ENCODE results near the gene TGIF1. TPM values are rescaled to one million over a fixed set of nuclear protein-coding genes. Genes with fewer than 3 reads are reported as not detected.
A peak's percentile ranks its signal among the peaks of the same experiment; 100 is the strongest.

The TGIF1 gene
- total and polyA plus RNA-seq, 9 of the 15 experiments (the other 6 are each of a cell fraction or from before 2014, with no cell fraction given), result 16.1 to 77.7 (median 44.6) TPM

DNA sequence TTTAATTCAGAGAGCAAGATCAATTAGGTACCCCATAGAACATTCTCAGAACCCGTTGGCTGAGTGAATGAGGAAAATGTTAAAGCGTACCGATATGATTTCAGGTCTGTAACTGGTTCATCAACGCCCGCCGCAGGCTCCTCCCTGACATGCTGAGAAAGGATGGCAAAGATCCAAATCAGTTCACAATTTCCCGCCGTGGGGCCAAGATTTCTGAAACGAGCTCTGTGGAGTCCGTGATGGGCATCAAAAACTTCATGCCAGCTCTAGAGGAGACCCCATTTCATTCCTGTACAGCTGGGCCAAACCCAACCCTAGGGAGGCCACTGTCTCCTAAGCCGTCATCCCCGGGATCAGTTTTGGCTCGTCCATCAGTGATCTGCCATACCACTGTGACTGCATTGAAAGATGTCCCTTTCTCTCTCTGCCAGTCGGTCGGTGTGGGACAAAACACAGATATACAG lies 7.3 kb downstream of the TGIF1 start:
- in situ Hi-C loops (cut with MboI), result loop anchor here (10.0 kb wide), 1 partner anchor 522 kb away; no protein-coding TSS in a partner anchor
- H3K79me2 ChIP-seq (ENCODE audit: control insufficient read depth, insufficient read depth, low read length), result peaks cover 71% of the 10 kb centered on the region
- H3K36me3 ChIP-seq (ENCODE audit: control insufficient read depth, insufficient read depth, low read length), result peaks cover 58% of the 10 kb centered on the region
- H3K9me1 ChIP-seq (ENCODE audit: control insufficient read depth, insufficient read depth, low read length), result no peaks in the 10 kb centered on the region
- POLR2A ChIA-PET, result interaction anchor here (0.8 to 3.5 kb wide), 6 partner anchors 10 to 209 kb away, joined by 3 to 13 read pairs (median 4); no protein-coding TSS in a partner anchor
- intact Hi-C loops (cut with micrococcal nuclease), result no loop called here
- 93% methylated on average over 14 of the region's 15 CpGs for WGBS (ENCODE audit: insufficient coverage, low coverage, missing lambda C conversion rate)
- CTCF ChIA-PET (ENCODE audit: low intra/inter-chr PET ratio), result no interaction called here
- no peaks in the 10 kb centered on the region for H3K27me3 ChIP-seq (ENCODE audit: control insufficient read depth in 2 of 2, insufficient read depth in 2 of 2, low read length in 2 of 2)
- peaks cover 2 to 4% of the 10 kb centered on the region in 2 experiments for H3K4me1 ChIP-seq (replicated peaks in 1 of 2; ENCODE audit: control insufficient read depth in 2 of 2, insufficient read depth in 2 of 2, low read length in 2 of 2)
- TF ChIP-seq SMC3 (conservative IDR thresholded peaks at IDR 0.05; ENCODE audit: insufficient read depth, low read depth, low read length), result no peak
- peak; percentile 20; the same call in 1 of the 2 replicates for TF ChIP-seq POLR2G (IDR thresholded peaks at IDR 0.05; ENCODE audit: low read depth, low read length)
- TF ChIP-seq RBFOX2 (IDR thresholded peaks at IDR 0.05; ENCODE audit: low read depth, low read length), result peak; percentile 52; the same call in 1 of the 2 replicates
- TF ChIP-seq, protein P1, sequence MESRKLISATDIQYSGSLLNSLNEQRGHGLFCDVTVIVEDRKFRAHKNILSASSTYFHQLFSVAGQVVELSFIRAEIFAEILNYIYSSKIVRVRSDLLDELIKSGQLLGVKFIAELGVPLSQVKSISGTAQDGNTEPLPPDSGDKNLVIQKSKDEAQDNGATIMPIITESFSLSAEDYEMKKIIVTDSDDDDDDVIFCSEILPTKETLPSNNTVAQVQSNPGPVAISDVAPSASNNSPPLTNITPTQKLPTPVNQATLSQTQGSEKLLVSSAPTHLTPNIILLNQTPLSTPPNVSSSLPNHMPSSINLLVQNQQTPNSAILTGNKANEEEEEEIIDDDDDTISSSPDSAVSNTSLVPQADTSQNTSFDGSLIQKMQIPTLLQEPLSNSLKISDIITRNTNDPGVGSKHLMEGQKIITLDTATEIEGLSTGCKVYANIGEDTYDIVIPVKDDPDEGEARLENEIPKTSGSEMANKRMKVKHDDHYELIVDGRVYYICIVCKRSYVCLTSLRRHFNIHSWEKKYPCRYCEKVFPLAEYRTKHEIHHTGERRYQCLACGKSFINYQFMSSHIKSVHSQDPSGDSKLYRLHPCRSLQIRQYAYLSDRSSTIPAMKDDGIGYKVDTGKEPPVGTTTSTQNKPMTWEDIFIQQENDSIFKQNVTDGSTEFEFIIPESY (CRISPR knock-in tag; IDR thresholded peaks at IDR 0.05), result peak; percentile 50; the same call in 1 of the 2 replicates
- no peak for ATAC-seq
- no peak overlapping the region for H3K4me3 ChIP-seq
- no peak for FAIRE-seq
- H2AFZ ChIP-seq (ENCODE audit: low read depth, low read length), result no peak overlapping the region
- H3K4me2 ChIP-seq (ENCODE audit: insufficient read depth, low read length), result no peak overlapping the region
- DNase-seq (ENCODE audit: extremely low read depth in 1 of 4, low spot score in 3 of 4), result no peak
- no TSS peak for BruUV-seq (replicated peaks)
- no peak overlapping the region for H3K9ac ChIP-seq (ENCODE audit: insufficient read depth in 1 of 2, low read depth in 2 of 2, low read length in 2 of 2)
- peaks cover 12% of the 10 kb centered on the region for H4K20me1 ChIP-seq (replicated peaks; ENCODE audit: control insufficient read depth, insufficient read depth, low read length)
- peaks cover 5% of the 10 kb centered on the region; the same call in 1 of the 2 replicates for H3K9me3 ChIP-seq (replicated peaks; ENCODE audit: control insufficient read depth, insufficient read depth, low read depth, low read length)
- no peak overlapping the region for H3K27ac ChIP-seq (ENCODE audit: extremely low read depth, low read depth, low read length)

All from K562 (cell line).